Heart right ventricle (tissue), 16 donors: ENCODE results near the gene PCBP3. TPM values are rescaled to one million over a fixed set of nuclear protein-coding genes. Genes with fewer than 3 reads are reported as not detected.
A peak's percentile ranks its signal among the peaks of the same experiment; 100 is the strongest.

Experiments
- ATAC-seq, 8 donors: fragments of 200-7000 bp; cut with Tn5 transposase; one replicate each; pipeline ENCODE4 v1.9.1; 2020; ENCODE audit warnings: mild to moderate bottlenecking in 8 of 8, moderate library complexity in 8 of 8, moderate number of reproducible peaks in 1 of 8
- DNase-seq, 2 donors: peaks; one replicate each; pipeline ENCODE4 v3.0.0-alpha.2; 2020
- H3K27ac ChIP-seq, 10 donors: fragments of 200-600 bp; sonication (generic) in 2 of 10; one replicate each; pipeline versions ENCODE4 v1.5.0 to v1.8.0; 2020 to 2022; ENCODE audit warnings: mild to moderate bottlenecking in 3 of 10
- H3K27me3 ChIP-seq, 7 donors: fragments of 200-600 bp; one replicate each; pipeline ENCODE4 v1.8.0; 2021 to 2022; ENCODE audit warnings: mild to moderate bottlenecking in 2 of 7
- H3K36me3 ChIP-seq, 9 donors: fragments of 200-600 bp; sonication (generic) in 1 of 9; one replicate each; pipeline versions ENCODE4 v1.5.0 to v1.8.0; 2020 to 2022; ENCODE audit warnings: mild to moderate bottlenecking in 2 of 9
- H3K4me1 ChIP-seq, 9 donors: fragments of 200-600 bp; sonication (generic) in 1 of 9; one replicate each; pipeline versions ENCODE4 v1.5.0 to v1.8.0; 2020 to 2022; ENCODE audit warnings: mild to moderate bottlenecking in 4 of 9
- H3K4me3 ChIP-seq, 10 donors: fragments of 200-600 bp; sonication (generic) in 2 of 10; one replicate each; pipeline versions ENCODE4 v1.5.0 to v1.8.0; 2020 to 2022; ENCODE audit warnings: mild to moderate bottlenecking in 7 of 10, moderate library complexity in 2 of 10
- H3K9me3 ChIP-seq, 11 donors: fragments of 200-600 bp in 10 of 11; sonication (generic) in 2 of 11; one replicate each; pipeline versions ENCODE4 v1.5.0 to v1.8.0; 2013 to 2022; ENCODE audit warnings: mild to moderate bottlenecking in 2 of 11, control low read depth in 1 of 11, moderate library complexity in 1 of 11
- CTCF ChIP-seq, 9 donors: fragments of 200-600 bp; sonication (generic) in 2 of 9; IDR thresholded peaks; one replicate each; pipeline versions ENCODE4 v1.5.0 to v1.8.0; 2021 to 2022; ENCODE audit warnings: antibody characterized with exemption in 9 of 9, mild to moderate bottlenecking in 5 of 9, moderate library complexity in 1 of 9
- WGBS, 2 donors: extraction: QIAGEN DNeasy Blood & Tissue Kit; methylation state at CpG; one replicate each; pipeline ENCODE4 v1.1.7; 2013; ENCODE audit warnings: inconsistent platforms in 1 of 2; 5-methylcytosine and 5-hydroxymethylcytosine counted together
- intact Hi-C, 10 donors: fragments of 100-400 bp; cut with DNase I; formaldehyde crosslinking; loops; one replicate each; pipeline versions ENCODE4 v1.11.1 to v1.14.2; 2022
- polyA plus RNA-seq, 2 donors: library from polyadenylated mRNA; stranded (reverse); fragments of 200-250 nt; gene quantifications; one replicate each; pipeline ENCODE4 v1.2.3, GENCODE V29; 2013
- total RNA-seq, 10 donors: library from RNA; stranded (reverse); fragmentation: NEBNext Ultra II Directional in 3 of 10; extraction: Animal tissue kit (Norgen Biotek cat#: 25700) in 3 of 10; gene quantifications; one replicate each; pipeline versions ENCODE4 v1.2.1 to v1.2.4, GENCODE V29; 2021 to 2023
- donor health status: Arrhythmogenic right ventricular cardiomyopathy.
- donor health status: ischemic (EF 13 %, LVEDD 7.1; RV severe dilation, severe dysfunction).
- donor health status: healthy with polysubstance abuse.
- donor health status: DM: no; HTN: yes; CAD: no.
- donor health status: DM: no; HTN: no; CAD: no.
- donor health status: ischemic (EF 25% LVEDD 6.9; RV normal size, moderate dysfunction).
- donor health status: ischemic (EF 25% LVEDD 5.7; RV mildly dilated, moderate dysfunction).
- donor health status: healthy.
- donor health status: DM: yes; HTN: yes; CAD: no.
- donor health status: Ischemic cardiomyopathy.
- donor health status: ischemic (EF 35%, LVEDD 5.7; RV mildly dilated, moderate dysfunction).
- donor health status: nonischemic (EF 11% LVEDD 7.7; RV severe dilation, severe dysfunction).
- donor health status: DM: yes; HTN: yes; CAD: no.
- donor health status: PGD.
- donor health status: ischemic (EF 29% LVEDD 5.4; RV normal size, mild dysfunction).
- donor health status: nonischemic (EF 23%, LVEDD 6.1; RV moderate dilation, normal function).

The PCBP3 gene
- total and polyA plus RNA-seq, 12 donors, result 0.25 to 11.3 (median 1.2) TPM

DNA sequence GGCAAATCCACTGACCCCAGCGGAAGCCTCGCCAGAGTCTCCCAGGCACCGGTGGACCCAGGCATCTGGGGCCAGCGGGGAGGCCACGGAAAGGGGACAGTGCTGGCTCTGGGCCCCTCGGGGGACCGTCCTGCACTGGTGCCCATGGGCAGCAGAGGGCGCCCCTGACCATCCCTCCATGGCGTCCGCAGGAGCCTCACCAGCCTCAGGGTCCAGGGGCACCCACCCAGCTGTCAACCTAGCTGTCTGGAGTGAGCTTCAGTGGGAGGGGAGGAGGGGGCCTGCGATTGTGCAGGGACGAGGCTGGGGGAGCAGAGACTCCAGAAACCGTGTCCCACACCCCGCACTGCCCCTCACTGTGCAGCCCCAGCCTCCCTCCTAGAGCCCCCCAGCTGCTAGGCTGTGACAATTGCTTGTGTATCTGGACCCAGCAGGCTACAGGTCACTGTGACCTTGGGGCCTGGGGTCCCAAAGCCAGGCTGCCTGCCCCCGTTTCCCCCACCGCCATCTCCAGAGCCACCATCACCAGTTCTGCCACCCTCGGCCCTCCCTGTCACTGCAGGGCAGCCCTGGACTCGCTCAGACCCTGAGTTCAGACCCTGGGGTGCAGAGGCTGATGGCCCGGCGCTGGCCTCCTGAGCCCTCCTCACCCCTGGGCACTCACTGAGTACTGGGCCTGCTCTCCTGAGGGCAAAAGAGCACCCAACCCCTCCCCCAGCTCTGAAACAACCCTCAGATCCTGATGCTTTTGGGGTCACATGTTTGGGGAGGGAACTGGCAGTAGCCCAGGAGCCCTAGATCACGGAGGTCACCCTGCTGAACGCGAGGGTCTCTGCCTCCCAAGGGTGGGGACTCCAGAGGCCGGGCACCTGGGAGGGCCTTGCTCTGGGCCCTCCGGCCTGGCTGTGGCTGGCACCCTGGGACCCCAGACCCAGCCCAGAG, 327.4 kb downstream of the PCBP3 start:
- peaks cover 21 to 59% (median 54%) of the 10 kb centered on the region in 9 donors for H3K4me1 ChIP-seq
- peak; percentile 86 to 99 (median 96) for TF ChIP-seq CTCF (IDR thresholded peaks at IDR 0.05)
- WGBS, 2 donors, result 34 to 38% methylated on average over 24 to 25 of the region's 25 CpGs
- peaks cover 0 to 45% (median 0%) of the 10 kb centered on the region in 7 donors for H3K27me3 ChIP-seq
- peak; percentile 67 to 83 for DNase-seq
- intact Hi-C loops, result loop anchor here in 9 of 10 donors (2.0 to 10.0 kb wide), 11 partner anchors 96 to 484 kb away; partner anchors contain the start of genes COL6A2 (in 4 of the 9), DIP2A (in 1 of the 9) and LSS (in 1 of the 9)
- no peaks in the 10 kb centered on the region for H3K9me3 ChIP-seq
- peak overlapping the region; percentile 93 to 99 (median 97) for H3K27ac ChIP-seq
- peak; percentile 26 to 70 (median 48) for ATAC-seq
- H3K36me3 ChIP-seq, result no peaks in the 10 kb centered on the region
- no peak overlapping the region for H3K4me3 ChIP-seq

GRCh38 chr21:45971616-45972352, 328.3 kb downstream of the PCBP3 start:
- intact Hi-C loops, result loop anchor here (2.0 to 10.0 kb wide), 11 partner anchors 96 to 483 kb away; partner anchors contain the start of genes COL6A2 (in 9 of the 10), DIP2A (in 1 of the 10) and LSS (in 1 of the 10)
- no peak for TF ChIP-seq CTCF (IDR thresholded peaks at IDR 0.05)
- Histone ChIP-seq H3K4me1 (peaks cover 21 to 66% (median 55%) of the 10 kb centered on the region in 9 donors), H3K27ac (peak overlapping the region; percentile 93 to 99 (median 97)), H3K36me3 (no peaks in the 10 kb centered on the region), H3K4me3 (peak overlapping the region in 5 of 10 donors; percentile 56 to 62 (median 58)), H3K27me3 (peaks cover 0 to 52% (median 0%) of the 10 kb centered on the region in 7 donors), H3K9me3 (no peaks in the 10 kb centered on the region)
- DNase-seq (peak; percentile 72 to 76), ATAC-seq (peak; percentile 34 to 50 (median 42))
- 39 to 50% methylated on average over 19 to 20 of the region's 20 CpGs for WGBS, 2 donors

GRCh38 chr21:45972353-45972715, 328.8 kb downstream of the PCBP3 start:
- peak overlapping the region; percentile 93 to 99 (median 97) for H3K27ac ChIP-seq
- H3K36me3 ChIP-seq, result no peaks in the 10 kb centered on the region
- no peak for TF ChIP-seq CTCF (IDR thresholded peaks at IDR 0.05)
- intact Hi-C loops, result loop anchor here in 9 of 10 donors (2.0 to 10.0 kb wide), 10 partner anchors 95 to 482 kb away; partner anchors contain the start of genes COL6A2 (in 8 of the 9), DIP2A (in 1 of the 9) and LSS (in 1 of the 9)
- peak overlapping the region; percentile 27 to 62 (median 55) for H3K4me3 ChIP-seq
- H3K4me1 ChIP-seq, result peaks cover 21 to 70% (median 55%) of the 10 kb centered on the region in 9 donors
- H3K27me3 ChIP-seq, result peaks cover 0 to 54% (median 0%) of the 10 kb centered on the region in 7 donors
- ATAC-seq (peak in 6 of 8 donors; percentile 1 to 12 (median 7)), DNase-seq (peak in 1 of 2 donors; percentile 60)
- WGBS, 2 donors, result 33 to 43% methylated on average over 19 of the region's 19 CpGs
- no peaks in the 10 kb centered on the region for H3K9me3 ChIP-seq
